HFFc6 (cell line): ENCODE data around the gene TP53TG5. TPM values are rescaled to one million over a fixed set of nuclear protein-coding genes. Genes with fewer than 3 reads are reported as not detected.

Experiments used
- DNase-seq: peaks from one replicate; pipeline ENCODE4 v3.0.0-alpha.2; 2018
- H3K27ac Mint-ChIP-seq: 2 replicates; pipeline ENCODE4 v1.8.0; 2020; ENCODE audit warnings: mild to moderate bottlenecking, mixed read lengths
- H3K27me3 Mint-ChIP-seq: 2 replicates; pipeline ENCODE4 v1.8.0; 2021; ENCODE audit warnings: mild to moderate bottlenecking, moderate library complexity, mixed read lengths; ENCODE audit not compliant: insufficient read depth
- H3K36me3 Mint-ChIP-seq: 2 replicates; pipeline ENCODE4 v1.8.0; 2021; ENCODE audit warnings: low read depth, mixed read lengths
- H3K4me1 Mint-ChIP-seq: 2 replicates; pipeline ENCODE4 v1.8.0; 2020; ENCODE audit warnings: low read depth, mixed read lengths
- H3K4me3 Mint-ChIP-seq: 2 replicates; pipeline ENCODE4 v1.8.0; 2020; ENCODE audit warnings: mild to moderate bottlenecking, moderate library complexity, mixed read lengths
- H3K9me3 Mint-ChIP-seq: 2 replicates; pipeline ENCODE4 v1.8.0; 2020; ENCODE audit warnings: mild to moderate bottlenecking, mixed read lengths
- total RNA-seq, 6 experiments: library from RNA; stranded (reverse); fragmentation: NEBNext Ultra II Directional; extraction: Animal tissue kit (Norgen Biotek cat#: 25700); gene quantifications; 2 replicates in 1 of 6; 3 replicates in 5 of 6; pipeline ENCODE4 v1.2.3, GENCODE V29; 2021
- TF ChIP-seq, protein P1 (sequence below): fragments of 200-600 bp; sonication (generic); IDR thresholded peaks from 2 replicates; pipeline ENCODE4 v1.5.0; 2021; ENCODE audit warnings: antibody characterized with exemption, mild to moderate bottlenecking

TP53TG5 gene
- total RNA-seq, 6 experiments from 2014 or later, result not detected

DNA sequence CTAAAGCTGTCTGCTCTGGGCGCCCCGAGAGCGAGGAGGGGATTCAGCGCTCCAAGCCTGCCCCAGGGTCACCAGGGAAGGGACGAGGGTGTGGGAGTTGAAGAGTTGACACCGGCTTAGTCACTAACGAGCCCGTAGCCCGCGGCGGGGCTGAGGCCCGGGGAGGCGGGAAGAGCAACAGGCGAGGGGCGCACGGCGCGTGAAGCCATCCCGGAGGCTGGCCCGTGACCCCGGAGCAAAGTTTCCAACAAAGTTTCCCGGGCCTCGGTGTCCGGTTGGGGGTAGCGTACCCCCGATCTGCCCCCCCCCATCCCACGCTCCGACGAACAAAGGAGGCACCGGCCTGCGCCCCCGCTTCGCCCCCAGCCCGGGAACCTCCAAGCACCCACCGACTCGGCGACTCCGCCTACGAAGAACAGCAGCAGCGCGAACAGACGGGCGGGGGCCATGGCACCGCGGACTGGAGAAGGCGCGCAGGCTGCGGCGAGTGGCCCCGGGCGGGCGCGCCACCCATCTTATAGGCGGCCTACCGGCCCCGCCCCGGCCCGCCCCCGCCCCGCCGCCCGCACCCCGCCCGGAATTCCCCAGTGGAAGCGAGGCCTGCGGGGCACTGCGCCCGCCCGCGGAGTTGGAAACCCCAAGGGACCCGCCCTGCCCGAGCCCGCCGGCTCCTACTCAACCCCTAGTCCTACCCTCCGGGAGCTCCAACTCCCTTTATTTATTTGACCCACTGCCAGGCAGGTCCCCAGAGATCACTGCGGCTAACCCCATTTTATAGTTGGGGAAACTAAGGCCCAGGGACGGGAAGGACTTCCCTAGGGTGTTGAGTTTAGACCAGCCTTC lies 30.0 kb downstream of the TP53TG5 start, which contains the start of gene SDC4:
Gene SDC4 (minus strand): TSS at position 489 of the 843 bp plus-strand sequence. CDS start 40 bp downstream, at position 449.
- Mint-ChIP-seq H3K9me3 (no peaks in the 10 kb centered on the region), H3K36me3 (peaks cover 10% of the 10 kb centered on the region; the same call in 1 of the 2 replicates), H3K4me1 (peaks cover 45% of the 10 kb centered on the region), H3K27me3 (no peaks in the 10 kb centered on the region; the same call in none of the 2 replicates), H3K27ac (peak within 1 kb of the TSS; percentile 94), H3K4me3 (peak within 1 kb of the TSS; percentile 99)
- DNase-seq, result peak; percentile 63
- TF ChIP-seq, protein P1, sequence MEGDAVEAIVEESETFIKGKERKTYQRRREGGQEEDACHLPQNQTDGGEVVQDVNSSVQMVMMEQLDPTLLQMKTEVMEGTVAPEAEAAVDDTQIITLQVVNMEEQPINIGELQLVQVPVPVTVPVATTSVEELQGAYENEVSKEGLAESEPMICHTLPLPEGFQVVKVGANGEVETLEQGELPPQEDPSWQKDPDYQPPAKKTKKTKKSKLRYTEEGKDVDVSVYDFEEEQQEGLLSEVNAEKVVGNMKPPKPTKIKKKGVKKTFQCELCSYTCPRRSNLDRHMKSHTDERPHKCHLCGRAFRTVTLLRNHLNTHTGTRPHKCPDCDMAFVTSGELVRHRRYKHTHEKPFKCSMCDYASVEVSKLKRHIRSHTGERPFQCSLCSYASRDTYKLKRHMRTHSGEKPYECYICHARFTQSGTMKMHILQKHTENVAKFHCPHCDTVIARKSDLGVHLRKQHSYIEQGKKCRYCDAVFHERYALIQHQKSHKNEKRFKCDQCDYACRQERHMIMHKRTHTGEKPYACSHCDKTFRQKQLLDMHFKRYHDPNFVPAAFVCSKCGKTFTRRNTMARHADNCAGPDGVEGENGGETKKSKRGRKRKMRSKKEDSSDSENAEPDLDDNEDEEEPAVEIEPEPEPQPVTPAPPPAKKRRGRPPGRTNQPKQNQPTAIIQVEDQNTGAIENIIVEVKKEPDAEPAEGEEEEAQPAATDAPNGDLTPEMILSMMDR, result no peak

DNA sequence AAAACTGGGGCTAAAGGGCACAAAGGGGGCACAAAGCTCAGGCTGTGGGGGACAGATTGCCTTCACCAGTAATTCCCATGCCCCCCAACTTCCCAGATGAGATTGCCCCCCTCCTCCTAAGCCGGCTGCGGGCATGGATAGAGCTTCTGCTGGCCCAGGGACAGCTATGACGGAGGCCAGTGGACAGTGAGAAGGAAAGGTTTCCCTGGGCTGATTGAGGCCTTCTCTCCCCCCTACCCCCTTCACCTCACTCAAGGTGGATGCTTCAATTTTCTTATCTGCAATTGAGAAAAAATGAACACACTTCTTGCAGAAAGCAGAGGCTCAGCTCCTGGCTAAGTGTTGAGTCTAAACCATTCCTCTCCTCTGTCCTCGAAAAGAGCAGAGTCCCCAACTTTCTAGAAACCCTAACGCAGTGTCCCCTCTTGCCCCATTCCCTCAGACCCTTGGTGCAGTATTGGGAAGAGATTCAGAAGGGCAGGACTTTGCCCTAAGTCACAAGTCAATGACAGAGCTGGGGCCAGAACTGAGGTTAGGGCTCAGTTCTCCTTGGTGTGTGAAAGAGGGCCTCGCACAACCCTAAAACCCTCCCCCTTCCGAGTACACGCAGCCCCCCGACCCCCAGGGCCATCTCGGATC lies 30.7 kb downstream of the TP53TG5 start:
- H3K9me3 Mint-ChIP-seq, result no peaks in the 10 kb centered on the region
- no peaks in the 10 kb centered on the region; the same call in none of the 2 replicates for H3K27me3 Mint-ChIP-seq
- DNase-seq, result no peak
- H3K36me3 Mint-ChIP-seq, result peaks cover 10% of the 10 kb centered on the region; the same call in 1 of the 2 replicates
- peaks cover 53% of the 10 kb centered on the region for H3K4me1 Mint-ChIP-seq
- H3K27ac Mint-ChIP-seq, result peak overlapping the region; percentile 94
- peak overlapping the region; percentile 99 for H3K4me3 Mint-ChIP-seq
- TF ChIP-seq, protein P1, result no peak

DNA sequence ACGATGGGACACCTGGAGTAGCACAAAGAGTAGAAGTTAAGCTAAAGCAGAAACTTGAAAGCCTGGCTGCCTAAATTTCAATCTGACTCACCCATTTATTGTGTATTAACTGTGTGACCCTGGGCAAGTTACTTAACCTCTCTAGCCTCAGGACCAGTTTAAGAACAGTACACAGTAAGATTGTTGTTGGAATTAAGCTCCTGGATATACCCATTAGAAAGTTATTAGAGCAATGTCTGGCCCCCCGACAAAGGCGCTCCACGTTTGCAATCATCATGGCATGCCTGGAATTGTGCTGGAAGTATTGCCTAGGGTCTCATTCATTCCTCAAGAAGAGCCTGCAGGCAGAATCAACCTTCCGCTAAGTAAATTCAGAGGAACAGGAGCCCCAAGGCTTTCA lies 31.3 kb downstream of the TP53TG5 start:
- H3K27me3 Mint-ChIP-seq, result no peaks in the 10 kb centered on the region; the same call in none of the 2 replicates
- H3K36me3 Mint-ChIP-seq, result peaks cover 10% of the 10 kb centered on the region
- TF ChIP-seq, protein P1, result no peak
- peaks cover 58% of the 10 kb centered on the region for H3K4me1 Mint-ChIP-seq
- no peaks in the 10 kb centered on the region for H3K9me3 Mint-ChIP-seq
- H3K27ac Mint-ChIP-seq, result peak overlapping the region; percentile 94
- H3K4me3 Mint-ChIP-seq, result peak overlapping the region; percentile 99
- DNase-seq, result no peak

DNA sequence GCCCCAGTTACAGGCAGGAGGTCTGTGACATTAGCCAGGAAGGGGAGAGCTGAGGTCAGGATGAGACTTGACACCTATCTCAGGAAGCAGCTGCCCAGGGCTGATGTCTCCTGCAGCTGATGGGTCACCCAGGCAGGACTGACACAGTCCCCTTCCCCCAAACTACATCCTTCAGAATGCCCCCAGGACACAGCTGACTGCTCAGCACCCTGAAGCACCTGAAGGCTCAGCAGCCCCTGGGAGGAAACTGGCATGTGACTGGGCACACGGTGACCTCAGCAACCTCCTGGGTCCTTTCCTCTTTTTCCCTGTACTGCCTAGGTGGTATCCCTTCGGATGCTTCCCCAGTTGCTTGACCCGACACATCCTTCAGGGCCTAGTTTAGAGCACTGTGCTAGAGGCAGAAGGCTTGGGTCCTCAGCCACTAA lies 31.8 kb downstream of the TP53TG5 start:
- peaks cover 64% of the 10 kb centered on the region for H3K4me1 Mint-ChIP-seq
- peaks cover 14% of the 10 kb centered on the region for H3K36me3 Mint-ChIP-seq
- TF ChIP-seq, protein P1, result no peak
- no peak for DNase-seq
- peak overlapping the region; percentile 99 for H3K4me3 Mint-ChIP-seq
- no peaks in the 10 kb centered on the region for H3K9me3 Mint-ChIP-seq
- H3K27me3 Mint-ChIP-seq, result no peaks in the 10 kb centered on the region; the same call in none of the 2 replicates
- peak overlapping the region; percentile 94 for H3K27ac Mint-ChIP-seq

DNA sequence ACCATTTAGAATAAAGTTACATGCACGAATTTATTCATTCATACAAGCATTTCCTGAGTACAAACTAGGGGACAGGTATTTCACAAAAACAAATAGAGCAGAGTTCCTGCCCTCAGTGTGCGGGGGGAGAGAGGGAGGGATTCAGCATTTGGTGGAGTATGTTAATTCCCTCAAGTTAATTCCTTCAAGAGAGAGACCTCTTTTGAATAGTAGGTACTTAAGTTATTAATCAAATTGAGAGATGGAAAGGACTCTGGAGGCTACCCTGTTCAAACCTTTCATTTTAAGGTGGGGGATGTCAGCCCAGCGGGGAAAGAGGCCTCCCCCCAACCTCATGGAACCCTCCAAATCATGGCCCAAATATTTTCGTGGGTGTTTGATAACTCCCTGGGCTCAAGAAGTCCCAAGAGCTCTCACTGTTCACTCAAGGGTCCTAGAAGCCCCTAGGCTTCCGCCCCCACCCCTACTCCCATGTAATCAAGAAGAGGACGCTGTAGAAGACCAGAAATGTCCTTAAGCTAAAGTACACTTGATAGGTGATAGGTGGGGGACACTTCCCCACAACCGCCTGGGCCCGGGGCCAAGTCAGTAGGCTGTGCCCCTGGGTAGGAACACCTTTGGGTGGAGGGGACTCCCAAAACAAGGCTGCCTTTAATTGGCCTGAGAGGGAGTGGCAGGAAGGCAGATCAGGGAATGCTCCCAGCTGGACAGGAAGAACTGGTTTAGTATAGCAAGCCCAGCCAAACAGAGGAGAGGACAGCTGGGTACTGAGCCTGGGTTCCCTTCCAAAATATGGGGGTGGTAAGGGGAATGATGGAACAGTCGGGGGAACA lies 32.8 kb downstream of the TP53TG5 start:
- H3K36me3 Mint-ChIP-seq, result peaks cover 21% of the 10 kb centered on the region
- H3K27ac Mint-ChIP-seq, result peak overlapping the region; percentile 94
- no peak for DNase-seq
- no peaks in the 10 kb centered on the region; the same call in none of the 2 replicates for H3K27me3 Mint-ChIP-seq
- H3K4me1 Mint-ChIP-seq, result peaks cover 74% of the 10 kb centered on the region
- H3K4me3 Mint-ChIP-seq, result peak overlapping the region; percentile 99
- TF ChIP-seq, protein P1, result no peak
- H3K9me3 Mint-ChIP-seq, result no peaks in the 10 kb centered on the region
